ENCODE results near the gene GNAO1. TPM values are rescaled to one million over a fixed set of nuclear protein-coding genes. Genes with fewer than 3 reads are reported as not detected.

GNAO1 gene
- polyA plus RNA-seq, 1 experiment: 0.01 TPM

DNA sequence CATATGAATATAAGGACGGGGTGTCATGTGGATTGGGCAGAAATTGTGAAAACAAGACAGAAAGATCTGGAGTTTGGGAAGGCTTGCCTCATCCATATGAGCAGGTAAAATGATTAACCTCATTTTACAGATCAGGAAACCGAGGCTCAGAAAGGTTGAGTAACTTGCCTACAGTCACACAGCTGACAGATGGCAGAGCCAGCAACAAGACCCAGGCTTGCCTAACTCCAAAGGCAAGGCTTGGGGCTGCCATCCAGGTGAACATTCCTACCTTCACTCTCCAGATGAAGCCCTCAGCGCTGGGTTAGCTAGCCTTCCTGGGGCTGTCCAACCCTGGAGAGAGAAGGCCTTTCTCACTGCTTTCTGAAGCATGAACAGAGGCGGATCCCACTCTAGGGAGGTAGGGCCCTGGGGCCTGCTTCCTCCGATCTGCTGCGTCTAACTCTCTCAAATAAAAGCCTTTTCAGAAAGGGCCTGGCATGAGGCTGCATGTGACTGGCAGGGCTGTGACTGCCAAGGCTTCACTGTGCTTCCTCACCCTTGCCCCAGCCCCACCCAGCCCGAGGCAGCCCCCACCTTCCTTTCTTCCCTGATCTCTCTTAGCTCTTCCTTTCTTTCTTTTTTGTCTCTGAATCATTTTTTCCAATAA, 107.8 kb downstream of the GNAO1 start:
- H3K27me3 ChIP-seq (ENCODE audit: control insufficient read depth, insufficient read depth, low read length): peaks cover 4% of the 10 kb centered on the region
- POLR2A ChIA-PET: interaction anchor here (0.7 kb wide), 1 partner anchor 29 kb away, joined by 4 read pairs; no protein-coding TSS in a partner anchor
- no peaks in the 10 kb centered on the region for H3K9me3 ChIP-seq (ENCODE audit: control insufficient read depth, insufficient read depth, low read length)
- TF ChIP-seq, protein P1, sequence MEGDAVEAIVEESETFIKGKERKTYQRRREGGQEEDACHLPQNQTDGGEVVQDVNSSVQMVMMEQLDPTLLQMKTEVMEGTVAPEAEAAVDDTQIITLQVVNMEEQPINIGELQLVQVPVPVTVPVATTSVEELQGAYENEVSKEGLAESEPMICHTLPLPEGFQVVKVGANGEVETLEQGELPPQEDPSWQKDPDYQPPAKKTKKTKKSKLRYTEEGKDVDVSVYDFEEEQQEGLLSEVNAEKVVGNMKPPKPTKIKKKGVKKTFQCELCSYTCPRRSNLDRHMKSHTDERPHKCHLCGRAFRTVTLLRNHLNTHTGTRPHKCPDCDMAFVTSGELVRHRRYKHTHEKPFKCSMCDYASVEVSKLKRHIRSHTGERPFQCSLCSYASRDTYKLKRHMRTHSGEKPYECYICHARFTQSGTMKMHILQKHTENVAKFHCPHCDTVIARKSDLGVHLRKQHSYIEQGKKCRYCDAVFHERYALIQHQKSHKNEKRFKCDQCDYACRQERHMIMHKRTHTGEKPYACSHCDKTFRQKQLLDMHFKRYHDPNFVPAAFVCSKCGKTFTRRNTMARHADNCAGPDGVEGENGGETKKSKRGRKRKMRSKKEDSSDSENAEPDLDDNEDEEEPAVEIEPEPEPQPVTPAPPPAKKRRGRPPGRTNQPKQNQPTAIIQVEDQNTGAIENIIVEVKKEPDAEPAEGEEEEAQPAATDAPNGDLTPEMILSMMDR (IDR thresholded peaks at IDR 0.05; ENCODE audit: low read depth, low read length): no peak
- CTCF ChIA-PET: interaction anchor here (1.1 kb wide), 1 partner anchor 20 kb away, joined by 10 read pairs; no protein-coding TSS in a partner anchor
- DNase-seq (ENCODE audit: low read depth, low spot score): no peak
- H3K27ac ChIP-seq (ENCODE audit: low read depth, low read length): no peak overlapping the region
- no peak overlapping the region for H3K4me3 ChIP-seq (ENCODE audit: low read depth, low read length)

GRCh38 chr16:56300242-56300623, 108.9 kb downstream of the GNAO1 start:
- no peaks in the 10 kb centered on the region for H3K9me3 ChIP-seq (ENCODE audit: control insufficient read depth, insufficient read depth, low read length)
- DNase-seq (ENCODE audit: low read depth, low spot score): no peak
- H3K4me3 ChIP-seq (ENCODE audit: low read depth, low read length): no peak overlapping the region
- ChIA-PET CTCF (interaction anchor here (1.1 to 3.5 kb wide), 2 partner anchors 18 to 26 kb away, joined by 3 to 25 read pairs; no protein-coding TSS in a partner anchor), POLR2A (no interaction called here)
- peaks cover 9% of the 10 kb centered on the region for H3K27me3 ChIP-seq (ENCODE audit: control insufficient read depth, insufficient read depth, low read length)
- no peak overlapping the region for H3K27ac ChIP-seq (ENCODE audit: low read depth, low read length)
- TF ChIP-seq, protein P1 (IDR thresholded peaks at IDR 0.05; ENCODE audit: low read depth, low read length): no peak

DNA sequence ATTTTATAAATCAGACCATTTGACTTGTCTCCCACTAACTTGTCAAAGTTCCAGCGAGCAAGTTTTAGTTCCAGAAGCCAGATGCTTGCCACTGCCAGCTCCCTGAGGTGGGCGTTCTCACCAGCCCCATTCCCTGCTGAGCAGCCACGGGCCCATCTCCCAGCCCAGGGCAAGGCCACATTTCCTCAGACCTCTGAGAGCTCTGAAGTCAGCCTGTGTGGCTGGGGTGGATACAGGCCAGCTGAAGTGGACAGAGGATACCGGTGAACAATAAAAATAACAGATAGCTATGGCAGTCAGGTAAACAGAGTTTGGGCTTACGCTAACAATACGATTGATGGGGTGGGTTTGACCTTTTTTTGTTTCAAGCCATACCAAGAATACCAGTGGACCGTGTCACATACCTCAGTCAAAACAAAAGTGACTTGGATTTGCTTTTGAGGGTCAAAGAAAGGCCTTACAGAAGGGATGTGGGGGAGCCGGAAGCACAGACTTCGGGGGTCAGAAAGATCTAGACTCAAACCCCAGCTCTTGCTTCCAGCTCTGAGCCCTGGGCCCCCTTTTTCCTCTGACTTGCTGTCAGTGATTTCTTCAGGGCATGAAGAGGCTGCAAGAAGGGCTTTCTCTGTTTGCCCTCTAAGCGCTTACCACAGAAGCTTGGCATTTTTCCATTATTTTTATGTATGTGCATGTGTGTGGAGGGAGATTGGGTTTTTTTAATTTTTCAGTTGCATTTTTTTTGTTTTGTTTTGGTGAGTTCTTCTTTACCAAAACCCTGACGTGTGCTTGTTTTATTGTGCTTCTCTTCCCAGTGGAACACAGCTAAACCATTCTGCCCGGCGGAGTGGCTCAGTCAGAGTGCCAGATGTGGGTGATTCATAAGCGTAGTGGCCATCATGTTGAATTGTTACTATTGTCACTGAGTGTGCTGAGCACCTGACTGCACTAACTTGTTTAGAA, 109.9 kb downstream of the GNAO1 start:
- POLR2A ChIA-PET: interaction anchor here (0.5 kb wide), 1 partner anchor 39 kb away, joined by 5 read pairs; no protein-coding TSS in a partner anchor
- no peak overlapping the region for H3K27ac ChIP-seq (ENCODE audit: low read depth, low read length)

DNA sequence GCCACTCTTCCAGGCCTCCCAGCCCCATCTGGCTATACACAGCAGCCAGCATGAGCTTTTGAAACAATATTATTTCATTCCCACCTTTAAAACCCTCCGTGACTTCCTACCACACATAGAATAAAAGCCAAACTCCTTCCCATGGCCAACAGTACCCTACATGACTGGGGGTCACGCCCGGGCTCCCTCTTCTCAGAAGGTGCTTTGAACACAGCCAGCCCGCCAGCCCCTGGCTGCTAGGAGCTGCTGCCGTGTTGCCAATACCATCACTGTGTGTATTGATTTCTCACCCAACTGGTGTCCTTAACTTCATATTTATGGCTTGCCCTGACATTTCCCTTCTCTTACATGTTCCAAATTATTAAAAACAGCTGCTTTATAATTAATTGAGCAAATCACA, 111.2 kb downstream of the GNAO1 start:
- Histone ChIP-seq H3K9me3 (ENCODE audit: control insufficient read depth, insufficient read depth, low read length) (no peaks in the 10 kb centered on the region), H3K27ac (ENCODE audit: low read depth, low read length) (no peak overlapping the region), H3K4me3 (ENCODE audit: low read depth, low read length) (no peak overlapping the region), H3K27me3 (ENCODE audit: control insufficient read depth, insufficient read depth, low read length) (peaks cover 14% of the 10 kb centered on the region)
- ChIA-PET POLR2A (no interaction called here), CTCF (interaction anchor here (3.5 kb wide), 1 partner anchor 16 kb away, joined by 25 read pairs; no protein-coding TSS in a partner anchor)
- TF ChIP-seq, protein P1 (IDR thresholded peaks at IDR 0.05; ENCODE audit: low read depth, low read length): no peak
- DNase-seq (ENCODE audit: low read depth, low spot score): no peak

More for the DNA sequence above, 109.9 kb downstream of the GNAO1 start:
- Histone ChIP-seq H3K9me3 (ENCODE audit: control insufficient read depth, insufficient read depth, low read length) (no peaks in the 10 kb centered on the region), H3K4me3 (ENCODE audit: low read depth, low read length) (no peak overlapping the region), H3K27me3 (ENCODE audit: control insufficient read depth, insufficient read depth, low read length) (peaks cover 12% of the 10 kb centered on the region)
- TF ChIP-seq, protein P1 (IDR thresholded peaks at IDR 0.05; ENCODE audit: low read depth, low read length): no peak
- DNase-seq (ENCODE audit: low read depth, low spot score): no peak
- CTCF ChIA-PET: interaction anchor here (0.9 to 3.5 kb wide), 3 partner anchors 17 to 31 kb away, joined by 3 to 25 read pairs (median 3); no protein-coding TSS in a partner anchor

All from AG04450 (cell line).